Measurements from ENCODE around the gene PARP15.

GRCh38 chr3:122562923-122563716, 14.3 kb upstream of the PARP15 start:
- TF ChIP-seq, protein P1, sequence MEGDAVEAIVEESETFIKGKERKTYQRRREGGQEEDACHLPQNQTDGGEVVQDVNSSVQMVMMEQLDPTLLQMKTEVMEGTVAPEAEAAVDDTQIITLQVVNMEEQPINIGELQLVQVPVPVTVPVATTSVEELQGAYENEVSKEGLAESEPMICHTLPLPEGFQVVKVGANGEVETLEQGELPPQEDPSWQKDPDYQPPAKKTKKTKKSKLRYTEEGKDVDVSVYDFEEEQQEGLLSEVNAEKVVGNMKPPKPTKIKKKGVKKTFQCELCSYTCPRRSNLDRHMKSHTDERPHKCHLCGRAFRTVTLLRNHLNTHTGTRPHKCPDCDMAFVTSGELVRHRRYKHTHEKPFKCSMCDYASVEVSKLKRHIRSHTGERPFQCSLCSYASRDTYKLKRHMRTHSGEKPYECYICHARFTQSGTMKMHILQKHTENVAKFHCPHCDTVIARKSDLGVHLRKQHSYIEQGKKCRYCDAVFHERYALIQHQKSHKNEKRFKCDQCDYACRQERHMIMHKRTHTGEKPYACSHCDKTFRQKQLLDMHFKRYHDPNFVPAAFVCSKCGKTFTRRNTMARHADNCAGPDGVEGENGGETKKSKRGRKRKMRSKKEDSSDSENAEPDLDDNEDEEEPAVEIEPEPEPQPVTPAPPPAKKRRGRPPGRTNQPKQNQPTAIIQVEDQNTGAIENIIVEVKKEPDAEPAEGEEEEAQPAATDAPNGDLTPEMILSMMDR (conservative IDR thresholded peaks at IDR 0.05; ENCODE audit: low read length), result no peak
- no peak for TF ChIP-seq EZH2phosphoT487 (IDR thresholded peaks at IDR 0.05; ENCODE audit: borderline replicate concordance, low read depth, low read length)
